ENCODE measurements around the gene TICAM1. TPM values are rescaled to one million over a fixed set of nuclear protein-coding genes. Genes with fewer than 3 reads are reported as not detected.
"Not testable (repeated sequence)": the region's sequence is repeated elsewhere in the genome, so short reads cannot be mapped to it uniquely, and the experiment has no call there.

The TICAM1 gene
- total and polyA plus RNA-seq, 2 experiments from 2014 or later, result 3.7 to 21.3 TPM

GRCh38 chr19:4830332-4830731 lies 1.2 kb downstream of the TICAM1 start:
- Histone ChIP-seq H3K9me3 (ENCODE audit: low read depth) (no peaks in the 10 kb centered on the region), H3K4me3 (peak overlapping the region; percentile 9), H3K4me1 (ENCODE audit: insufficient read depth) (peaks cover 12% of the 10 kb centered on the region), H3K79me2 (peaks cover 52% of the 10 kb centered on the region), H3K27me3 (no peaks in the 10 kb centered on the region), H4K20me1 (ENCODE audit: insufficient read depth, poor library complexity, severe bottlenecking) (no peaks in the 10 kb centered on the region), H3K9me2 (replicated peaks; ENCODE audit: insufficient read depth) (no peaks in the 10 kb centered on the region), H3K36me3 (replicated peaks; ENCODE audit: insufficient read depth, low read depth) (no peaks in the 10 kb centered on the region), H3K27ac (peak overlapping the region; percentile 86), H3K4me2 (peak overlapping the region; percentile 75), H2AFZ (no peak overlapping the region)
- no peak for DNase-seq (ENCODE audit: low spot score)
- TF ChIP-seq EZH2phosphoT487 (IDR thresholded peaks at IDR 0.05; ENCODE audit: low read depth, severe bottlenecking, unreplicated experiment) (no peak), EZH2 (IDR thresholded peaks at IDR 0.05; ENCODE audit: borderline replicate concordance) (no peak)
- TF ChIP-seq, protein P1, sequence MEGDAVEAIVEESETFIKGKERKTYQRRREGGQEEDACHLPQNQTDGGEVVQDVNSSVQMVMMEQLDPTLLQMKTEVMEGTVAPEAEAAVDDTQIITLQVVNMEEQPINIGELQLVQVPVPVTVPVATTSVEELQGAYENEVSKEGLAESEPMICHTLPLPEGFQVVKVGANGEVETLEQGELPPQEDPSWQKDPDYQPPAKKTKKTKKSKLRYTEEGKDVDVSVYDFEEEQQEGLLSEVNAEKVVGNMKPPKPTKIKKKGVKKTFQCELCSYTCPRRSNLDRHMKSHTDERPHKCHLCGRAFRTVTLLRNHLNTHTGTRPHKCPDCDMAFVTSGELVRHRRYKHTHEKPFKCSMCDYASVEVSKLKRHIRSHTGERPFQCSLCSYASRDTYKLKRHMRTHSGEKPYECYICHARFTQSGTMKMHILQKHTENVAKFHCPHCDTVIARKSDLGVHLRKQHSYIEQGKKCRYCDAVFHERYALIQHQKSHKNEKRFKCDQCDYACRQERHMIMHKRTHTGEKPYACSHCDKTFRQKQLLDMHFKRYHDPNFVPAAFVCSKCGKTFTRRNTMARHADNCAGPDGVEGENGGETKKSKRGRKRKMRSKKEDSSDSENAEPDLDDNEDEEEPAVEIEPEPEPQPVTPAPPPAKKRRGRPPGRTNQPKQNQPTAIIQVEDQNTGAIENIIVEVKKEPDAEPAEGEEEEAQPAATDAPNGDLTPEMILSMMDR (IDR thresholded peaks at IDR 0.05; ENCODE audit: poor library complexity), result no peak
- 92% methylated on average over 6 of the region's 6 CpGs for WGBS (ENCODE audit: low lambda C conversion rate, missing lambda C conversion rate)

- peak overlapping the region; percentile 75 for H3K4me2 ChIP-seq
- peak; percentile 69 for DNase-seq (ENCODE audit: low spot score)
These were observed 2.4 kb downstream of the TICAM1 start for GRCh38 chr19:4829001-4829712.

DNA sequence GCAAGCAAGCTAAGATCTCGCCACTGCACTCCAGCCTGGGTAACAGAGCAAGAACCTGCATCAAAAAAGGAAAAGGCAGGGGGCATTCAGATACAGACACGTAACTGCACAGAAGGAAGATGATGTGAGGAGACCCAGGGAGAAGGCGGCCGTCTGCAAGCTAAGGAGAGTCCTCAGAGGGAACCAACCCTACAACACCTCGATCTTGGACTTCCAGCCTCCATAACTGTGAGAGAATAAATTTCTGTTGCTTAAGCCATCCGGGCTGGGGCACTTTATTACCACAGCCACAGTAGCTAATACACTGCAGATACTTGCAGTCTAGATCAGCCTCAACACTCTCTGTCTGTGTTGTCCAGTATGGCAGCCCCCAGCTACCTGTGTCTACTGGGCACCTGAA lies 7.9 kb downstream of the TICAM1 start:
- H4K20me1 ChIP-seq (ENCODE audit: insufficient read depth, poor library complexity, severe bottlenecking), result no peaks in the 10 kb centered on the region
- 92% methylated on average over 6 of the region's 6 CpGs for WGBS (ENCODE audit: low lambda C conversion rate, missing lambda C conversion rate)
- TF ChIP-seq EZH2phosphoT487 (IDR thresholded peaks at IDR 0.05; ENCODE audit: low read depth, severe bottlenecking, unreplicated experiment), result no peak
- no peak for TF ChIP-seq EZH2 (IDR thresholded peaks at IDR 0.05; ENCODE audit: borderline replicate concordance)
- TF ChIP-seq, protein P1 (IDR thresholded peaks at IDR 0.05; ENCODE audit: poor library complexity), result no peak
- no peaks in the 10 kb centered on the region for H3K9me3 ChIP-seq (ENCODE audit: low read depth)
- no peaks in the 10 kb centered on the region for H3K4me1 ChIP-seq (ENCODE audit: insufficient read depth)
- no peaks in the 10 kb centered on the region for H3K27me3 ChIP-seq
- no peak overlapping the region for H3K4me3 ChIP-seq
- H3K36me3 ChIP-seq (replicated peaks; ENCODE audit: insufficient read depth, low read depth), result no peaks in the 10 kb centered on the region
- no peak for DNase-seq (ENCODE audit: low spot score)
- H3K9me2 ChIP-seq (replicated peaks; ENCODE audit: insufficient read depth), result no peaks in the 10 kb centered on the region
- no peak overlapping the region for H3K27ac ChIP-seq
- peaks cover 40% of the 10 kb centered on the region for H3K79me2 ChIP-seq
- no peak overlapping the region for H3K4me2 ChIP-seq
- H2AFZ ChIP-seq, result no peak overlapping the region

More at GRCh38 chr19:4829001-4829712, 2.4 kb downstream of the TICAM1 start:
- Histone ChIP-seq H4K20me1 (ENCODE audit: insufficient read depth, poor library complexity, severe bottlenecking) (no peaks in the 10 kb centered on the region), H3K79me2 (peaks cover 59% of the 10 kb centered on the region), H3K9me3 (ENCODE audit: low read depth) (no peaks in the 10 kb centered on the region), H3K9me2 (replicated peaks; ENCODE audit: insufficient read depth) (no peaks in the 10 kb centered on the region), H3K4me1 (ENCODE audit: insufficient read depth) (peaks cover 12% of the 10 kb centered on the region), H3K4me3 (no peak overlapping the region), H3K36me3 (replicated peaks; ENCODE audit: insufficient read depth, low read depth) (no peaks in the 10 kb centered on the region), H2AFZ (no peak overlapping the region), H3K27me3 (no peaks in the 10 kb centered on the region), H3K27ac (peak overlapping the region; percentile 78)
- TF ChIP-seq EZH2phosphoT487 (IDR thresholded peaks at IDR 0.05; ENCODE audit: low read depth, severe bottlenecking, unreplicated experiment) (no peak), EZH2 (IDR thresholded peaks at IDR 0.05; ENCODE audit: borderline replicate concordance) (no peak)
- TF ChIP-seq, protein P1 (IDR thresholded peaks at IDR 0.05; ENCODE audit: poor library complexity), result peak; percentile 21
- 73% methylated on average over 13 of the region's 16 CpGs for WGBS (ENCODE audit: low lambda C conversion rate, missing lambda C conversion rate)

DNA sequence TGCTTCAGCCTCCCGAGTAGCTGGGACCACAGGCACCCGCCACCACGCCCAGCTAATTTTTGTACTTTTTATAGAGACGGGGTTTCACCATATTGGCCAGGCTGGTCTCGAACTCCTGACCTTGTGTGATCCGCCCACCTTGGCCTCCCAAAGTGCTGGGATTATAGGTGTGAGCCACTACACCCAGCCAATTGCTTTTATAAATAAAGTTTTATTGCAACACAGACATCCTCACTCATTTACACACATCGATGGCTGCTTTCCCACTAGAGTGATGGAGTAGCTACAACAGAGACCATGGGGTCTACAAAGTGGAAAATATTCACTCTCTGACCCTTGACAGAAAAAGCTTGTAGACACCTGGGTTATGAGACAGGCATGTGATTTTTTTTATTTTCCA lies 9.2 kb downstream of the TICAM1 start:
- H2AFZ ChIP-seq; DNase-seq (ENCODE audit: low spot score); H3K4me1 ChIP-seq (ENCODE audit: insufficient read depth); H3K9me3 ChIP-seq (ENCODE audit: low read depth); H3K4me3 ChIP-seq; H4K20me1 ChIP-seq (ENCODE audit: insufficient read depth, poor library complexity, severe bottlenecking); H3K27ac ChIP-seq; H3K4me2 ChIP-seq; H3K27me3 ChIP-seq; H3K36me3 ChIP-seq (replicated peaks; ENCODE audit: insufficient read depth, low read depth); H3K9me2 ChIP-seq (replicated peaks; ENCODE audit: insufficient read depth): not testable (repeated sequence)
- peaks cover 30% of the 10 kb centered on the region for H3K79me2 ChIP-seq
- WGBS (ENCODE audit: low lambda C conversion rate, missing lambda C conversion rate), result 99% methylated on average over 7 of the region's 7 CpGs

Data from hepatocyte (in vitro differentiated cells).